NK-92 (cell line): ENCODE data around the gene AADACL4.
"Not testable (repeated sequence)": the region's sequence is repeated elsewhere in the genome, so short reads cannot be mapped to it uniquely, and the experiment has no call there.

ENCODE experiments used
- DNase-seq: peaks from one replicate; lab custom pipeline; 2025; ENCODE audit not compliant: unreplicated experiment; lab: John Stamatoyannopoulos, UW

The AADACL4 gene

DNA sequence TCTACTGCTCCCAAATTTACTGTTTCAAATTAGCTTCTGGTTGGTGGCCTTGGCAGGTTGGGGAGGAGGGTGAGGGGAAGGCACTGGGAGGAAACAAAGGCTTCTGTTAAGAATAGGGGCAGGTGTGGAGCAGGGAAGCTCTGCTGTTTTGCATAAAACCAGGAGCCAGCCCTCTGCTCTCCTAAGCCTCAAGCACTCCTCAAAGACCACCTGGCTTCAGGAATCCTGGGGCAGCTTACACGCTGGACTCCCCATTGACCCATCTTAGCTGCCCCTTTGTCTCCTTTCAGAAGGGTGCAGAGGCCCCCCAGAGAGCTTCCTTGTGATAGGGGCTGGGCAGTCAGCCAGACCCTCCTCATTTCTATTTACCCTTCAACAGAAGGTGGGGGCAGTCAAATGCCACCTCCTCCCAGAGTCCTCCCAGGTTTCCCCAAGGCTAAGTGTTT lies 14.4 kb upstream of the AADACL4 start:
- DNase-seq, result no peak

DNA sequence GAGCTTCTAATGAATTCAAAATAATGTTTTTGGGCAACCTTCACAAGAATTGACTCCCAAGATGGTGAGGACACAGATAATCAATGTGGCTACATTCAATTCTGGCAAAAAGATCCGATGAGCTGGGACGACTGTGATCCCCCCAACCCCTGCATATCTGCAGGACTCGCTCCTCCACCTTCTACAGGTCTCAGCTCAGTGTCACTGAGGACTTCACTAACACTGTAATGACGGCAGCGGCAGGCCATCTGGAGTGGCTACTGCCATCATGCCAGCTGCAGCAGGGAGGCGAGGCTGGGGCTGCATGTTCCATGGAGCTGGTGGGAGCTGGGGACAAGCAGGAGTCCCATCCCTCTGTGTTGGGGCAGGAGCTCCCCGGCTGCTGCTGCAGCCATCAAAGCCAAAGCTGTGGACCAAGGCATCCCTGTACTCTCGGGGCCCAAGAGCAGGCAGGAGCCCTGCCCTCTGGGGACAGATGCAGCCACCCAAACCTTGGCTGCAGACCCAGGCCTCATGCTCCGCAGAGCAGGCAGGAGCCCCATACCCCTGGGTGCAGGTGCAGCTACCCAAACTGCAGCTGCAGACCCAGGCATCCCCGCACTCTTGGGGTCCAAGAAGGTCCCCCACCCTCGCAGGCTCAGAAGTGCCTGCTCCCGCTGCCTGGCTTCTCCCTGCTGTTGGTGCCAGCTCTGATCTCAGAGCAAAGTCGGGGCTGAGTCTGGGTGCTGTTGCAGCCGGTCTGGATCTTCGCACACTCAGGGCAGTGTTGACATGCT lies 13.7 kb upstream of the AADACL4 start:
- no peak for DNase-seq

DNA sequence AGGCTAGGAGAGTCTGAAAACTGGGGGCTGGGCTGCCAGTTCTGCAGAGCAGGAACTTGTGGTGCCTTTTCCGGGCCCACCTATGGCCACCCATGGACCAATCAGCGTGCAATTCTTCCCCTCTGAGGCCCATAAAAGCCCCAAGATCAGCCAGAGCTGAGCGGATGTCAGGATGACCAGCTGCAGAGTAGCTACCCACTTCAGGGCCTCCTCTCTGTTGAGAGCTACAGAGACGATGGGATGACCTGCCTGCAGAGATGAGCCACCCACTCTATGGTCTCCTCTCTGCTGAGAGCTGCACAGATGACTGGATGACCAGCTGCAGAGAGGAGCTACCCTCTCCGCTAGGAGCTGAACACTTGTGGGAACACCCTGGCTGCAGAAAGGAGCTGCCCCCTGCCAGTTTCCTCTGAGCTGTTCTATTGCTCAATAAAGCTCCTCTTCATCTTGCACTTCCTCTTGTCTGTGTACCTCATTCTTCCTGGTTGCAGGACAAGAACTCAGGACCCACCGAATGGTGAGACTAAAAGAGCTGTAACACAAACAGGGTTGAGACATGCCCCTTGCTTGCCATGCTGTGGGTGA lies 12.8 kb upstream of the AADACL4 start:
- DNase-seq, result no peak

- DNase-seq, result no peak
Measured at GRCh38 chr1:12631571-12631970, 12.3 kb upstream of the AADACL4 start.

GRCh38 chr1:12634156-12634555 lies 9.7 kb upstream of the AADACL4 start:
- no peak for DNase-seq

GRCh38 chr1:12634696-12635202 lies 9.1 kb upstream of the AADACL4 start:
- no peak for DNase-seq

DNA sequence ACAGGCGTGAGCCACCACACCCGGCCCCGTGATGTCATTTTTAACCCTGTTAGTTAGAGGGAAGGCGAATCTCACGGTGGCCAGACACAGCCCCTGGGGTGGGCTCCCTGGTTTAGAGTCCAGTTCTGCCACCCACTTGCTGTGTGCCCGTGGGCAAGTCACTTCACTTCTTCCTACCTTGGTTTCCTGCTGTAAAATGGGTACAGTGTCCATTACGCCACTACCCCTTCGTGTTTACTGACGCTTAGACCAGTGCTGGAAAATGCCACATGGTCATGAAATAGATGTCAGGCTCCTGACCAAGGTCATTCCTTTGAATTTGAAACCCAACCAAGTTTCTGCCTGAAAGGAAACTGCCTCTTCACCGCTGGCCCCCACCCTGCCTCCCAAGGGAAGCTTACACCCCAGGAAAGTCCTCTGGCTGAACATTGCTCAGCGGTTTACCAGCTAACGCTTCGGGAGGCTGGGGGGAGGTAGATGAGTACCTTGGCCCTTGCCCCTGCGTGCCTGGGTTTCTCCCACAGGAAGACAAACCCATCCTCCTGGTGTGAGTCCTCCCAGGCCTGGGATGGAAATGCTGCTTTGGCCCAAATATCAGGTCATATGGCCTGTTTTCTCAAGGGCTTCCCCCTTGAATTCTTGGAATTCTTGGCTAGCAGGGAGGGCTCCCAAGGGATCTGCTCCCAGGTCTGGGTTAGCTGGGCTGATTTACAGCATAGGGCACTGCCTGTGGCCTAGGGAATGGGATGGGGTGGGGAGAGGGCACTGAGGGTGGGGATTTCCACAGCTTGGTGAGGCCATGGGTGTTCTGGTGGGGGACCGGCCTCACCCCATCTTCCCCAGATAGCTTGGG lies 7.6 kb upstream of the AADACL4 start:
- no peak for DNase-seq

DNA sequence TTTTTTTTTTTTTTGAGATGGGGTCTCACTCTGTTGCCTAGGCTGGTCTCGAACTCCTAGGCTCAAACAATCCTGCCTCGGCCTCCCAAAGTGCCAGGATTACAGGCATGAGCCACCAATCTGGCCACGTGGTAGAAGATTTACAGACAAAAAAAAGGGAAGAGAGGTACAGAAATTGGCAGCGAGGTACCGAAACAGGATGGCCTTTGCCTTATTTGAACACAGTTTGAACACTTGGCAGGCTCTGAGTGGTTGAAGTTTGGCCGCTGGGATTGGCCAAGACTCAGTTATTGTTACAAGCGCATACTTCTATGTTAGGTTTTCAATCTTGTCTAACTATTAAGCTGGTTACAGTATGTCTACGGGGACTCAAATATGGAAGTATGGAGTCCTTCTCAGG lies 6.2 kb upstream of the AADACL4 start:
- no peak for DNase-seq

DNA sequence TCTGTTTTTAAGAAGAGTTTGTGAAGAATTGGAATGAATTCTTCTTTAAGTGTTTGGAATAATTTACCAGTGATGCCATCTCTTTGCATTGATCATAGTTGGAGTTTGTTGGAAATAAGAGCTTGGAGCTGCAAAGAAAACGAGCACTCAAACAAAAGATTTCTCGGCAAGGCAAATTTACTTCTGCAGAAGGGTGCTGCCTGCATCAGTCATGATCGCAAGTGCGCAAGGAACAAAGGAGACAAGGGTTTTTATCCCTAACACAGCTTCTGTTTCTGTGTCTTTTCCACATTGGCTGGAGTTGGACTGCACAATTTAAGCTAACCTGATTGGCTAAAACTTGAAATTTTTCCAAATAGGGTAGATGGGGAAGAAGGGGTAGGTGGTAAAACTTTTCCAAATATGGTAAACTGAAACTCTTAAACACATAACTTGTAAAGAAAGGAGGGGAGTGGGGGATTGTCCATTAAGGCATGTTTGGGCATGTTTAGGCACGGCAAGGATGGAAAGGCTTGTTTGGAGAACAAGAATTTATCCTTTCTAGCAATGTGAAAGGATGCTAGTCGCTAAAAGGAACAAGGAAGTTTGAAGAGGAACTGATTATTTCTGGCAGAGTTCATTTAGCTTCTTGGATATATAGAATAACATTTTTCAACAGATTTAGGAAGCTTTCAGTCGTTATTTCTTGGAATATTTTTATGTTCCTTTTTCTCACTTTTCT lies 3.5 kb upstream of the AADACL4 start:
- DNase-seq, result no peak

DNA sequence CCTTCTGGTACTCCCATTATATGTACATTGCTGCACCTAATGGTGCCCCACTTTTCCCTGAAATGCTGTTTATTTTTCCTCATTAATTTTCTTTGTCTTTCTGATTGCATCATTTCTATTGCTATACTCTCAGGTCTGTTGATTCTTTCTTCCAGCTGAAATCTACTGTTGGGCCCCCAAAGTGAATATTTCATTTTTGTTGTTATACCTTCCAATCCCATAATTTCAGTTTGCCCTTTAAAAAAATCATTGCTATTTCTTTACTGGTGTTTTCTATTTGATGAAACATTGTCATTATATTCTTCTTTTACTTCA lies 3.0 kb upstream of the AADACL4 start:
- no peak for DNase-seq

DNA sequence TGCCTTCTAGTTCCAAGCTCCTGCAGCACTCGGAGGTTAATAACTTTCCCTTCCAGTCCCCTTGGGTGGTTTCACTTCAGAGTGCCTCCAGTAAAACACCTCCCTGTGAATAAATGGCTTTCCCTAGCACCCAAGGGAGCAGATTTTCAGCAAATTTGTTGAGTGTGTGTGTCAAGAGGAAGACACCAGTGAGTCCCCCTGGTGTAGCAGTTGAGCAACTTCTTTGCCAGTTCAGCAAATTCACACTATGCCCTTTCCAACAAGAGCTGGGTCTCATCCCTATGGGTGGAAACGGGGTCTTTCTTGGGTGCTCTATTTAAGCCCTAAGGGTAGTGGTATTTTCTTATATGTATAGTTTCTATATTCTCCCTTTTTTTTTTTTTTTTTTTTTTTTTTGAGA lies 806 bp upstream of the AADACL4 start:
- DNase-seq, result no peak

DNA sequence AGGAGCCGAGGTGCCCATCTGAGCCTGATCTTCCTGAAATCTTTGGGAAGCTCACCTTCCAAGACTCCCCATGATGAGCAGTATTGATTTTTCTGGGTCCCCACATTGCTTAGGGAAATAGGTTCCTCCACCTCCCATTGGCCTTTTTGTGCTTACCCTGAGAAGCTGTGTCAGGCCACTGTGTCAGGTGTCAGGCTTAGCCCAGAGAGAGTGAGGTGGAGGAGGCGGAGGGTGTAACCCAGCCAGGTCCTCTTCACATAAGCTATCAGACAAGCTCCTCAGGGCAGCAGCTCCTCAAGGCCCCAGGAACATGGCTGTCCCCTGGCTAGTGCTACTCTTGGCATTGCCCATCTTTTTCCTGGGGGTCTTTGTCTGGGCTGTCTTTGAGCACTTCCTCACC lies 352 bp downstream of the AADACL4 start:
- no peak for DNase-seq

DNA sequence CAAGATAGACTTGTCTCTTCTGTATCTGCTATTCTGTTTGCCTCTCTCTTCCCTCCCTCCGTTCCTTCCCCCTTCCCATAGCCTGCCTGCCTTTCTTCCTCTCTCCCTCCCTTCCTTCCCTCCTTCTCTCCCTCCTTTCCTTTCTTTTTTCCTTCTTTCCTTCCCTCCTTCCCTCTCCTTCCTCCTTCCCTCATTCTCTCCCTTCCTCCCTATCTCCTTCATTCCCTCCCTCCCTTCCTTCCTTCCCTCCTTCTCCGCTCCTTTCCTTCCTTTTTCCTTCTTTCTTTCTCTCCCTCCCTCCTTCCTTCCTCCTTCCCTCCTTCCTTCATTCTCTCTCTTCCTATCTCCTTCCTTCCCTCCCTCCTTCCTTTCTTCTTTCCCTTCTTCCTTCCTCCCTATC lies 944 bp downstream of the AADACL4 start:
- DNase-seq, result no peak

GRCh38 chr1:12645401-12645800 lies 1.5 kb downstream of the AADACL4 start:
- not testable (repeated sequence) for DNase-seq

DNA sequence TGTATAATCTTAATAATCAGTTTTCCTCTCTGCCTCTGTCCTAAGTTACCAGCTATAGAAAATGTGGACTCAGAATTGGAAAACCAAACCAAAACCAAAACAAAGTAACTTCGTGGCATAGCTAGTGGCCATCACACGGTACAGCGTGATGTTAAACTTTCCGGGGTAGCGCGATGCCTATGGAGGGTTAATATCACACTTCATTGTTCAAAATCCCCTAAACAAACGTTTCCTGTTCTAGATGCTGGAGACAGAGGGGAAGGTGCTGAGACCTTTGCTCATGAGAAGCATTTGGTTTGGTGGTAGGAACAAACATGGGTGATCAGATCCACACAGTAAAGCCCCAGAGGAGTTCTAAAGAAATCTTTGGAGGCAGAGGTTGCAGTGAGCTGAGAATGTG lies 4.9 kb downstream of the AADACL4 start:
- DNase-seq, result no peak

DNA sequence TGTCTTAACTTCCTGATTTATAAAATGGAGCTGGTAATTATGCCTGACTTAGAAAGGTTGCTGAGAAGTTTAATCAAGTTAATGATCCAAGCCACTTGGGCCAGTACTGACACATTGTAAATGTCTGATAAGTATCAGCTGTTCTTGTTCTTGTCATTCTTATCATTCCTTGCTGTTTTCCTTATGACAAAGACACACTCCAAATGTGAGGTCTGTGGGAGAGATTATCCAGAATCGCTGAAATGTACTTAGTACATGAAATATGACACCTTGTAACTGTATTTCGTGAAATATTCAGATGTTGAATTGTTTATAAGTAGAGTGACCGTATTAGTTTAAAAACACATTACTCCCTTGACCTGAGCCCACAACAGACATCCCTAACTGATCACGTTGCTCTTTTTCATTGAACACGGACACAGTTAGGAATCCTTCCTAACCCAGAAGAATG lies 6.1 kb downstream of the AADACL4 start:
- no peak for DNase-seq

GRCh38 chr1:12654004-12654567 lies 10.2 kb downstream of the AADACL4 start:
- DNase-seq, result no peak

GRCh38 chr1:12654657-12655056 lies 10.8 kb downstream of the AADACL4 start:
- no peak for DNase-seq

- no peak for DNase-seq
Measured at GRCh38 chr1:12656575-12656974, 12.7 kb downstream of the AADACL4 start.

GRCh38 chr1:12657060-12657884 lies 13.4 kb downstream of the AADACL4 start:
- DNase-seq, result no peak
